Colonic mucosa (tissue), 4 donors: ENCODE measurements around the gene R3HDM2. TPM values are rescaled to one million over a fixed set of nuclear protein-coding genes. Genes with fewer than 3 reads are reported as not detected.

ENCODE experiments used
- DNase-seq: peaks from one replicate; pipeline ENCODE4 v3.0.0-alpha.2; 2020
- H3K27ac ChIP-seq: fragments of 200-600 bp; one replicate; pipeline ENCODE4 v1.8.0; 2021
- H3K27me3 ChIP-seq: fragments of 200-600 bp; one replicate; pipeline ENCODE4 v1.8.0; 2021
- H3K36me3 ChIP-seq: fragments of 200-600 bp; one replicate; pipeline ENCODE4 v1.8.0; 2021
- H3K4me1 ChIP-seq: fragments of 200-600 bp; one replicate; pipeline ENCODE4 v1.8.0; 2021; ENCODE audit warnings: mild to moderate bottlenecking
- H3K4me3 ChIP-seq: fragments of 200-600 bp; one replicate; pipeline ENCODE4 v1.8.0; 2021
- H3K9ac ChIP-seq, 2 donors: one replicate each; pipeline ENCODE4 v1.7.0; 2013; ENCODE audit warnings: control low read depth in 2 of 2, low read depth in 2 of 2, low read length in 2 of 2
- H3K9me3 ChIP-seq: fragments of 200-600 bp; one replicate; pipeline ENCODE4 v1.8.0; 2021
- intact Hi-C: fragments of 100-400 bp; cut with DNase I; formaldehyde crosslinking; loops from one replicate; pipeline ENCODE4 v1.14.1; 2022
- total RNA-seq, 2 donors: library from RNA; stranded (reverse); fragmentation: NEBNext Ultra II Directional in 1 of 2; extraction: Animal tissue kit (Norgen Biotek cat#: 25700) in 1 of 2; gene quantifications; one replicate each; pipeline ENCODE4 v1.2.1, GENCODE V29; 2021
- TF ChIP-seq, protein P1 (sequence below): fragments of 200-600 bp; IDR thresholded peaks from one replicate; pipeline ENCODE4 v1.8.0; 2022; ENCODE audit warnings: antibody characterized with exemption, mild to moderate bottlenecking
- donor health status: healthy.
- donor health status: DM: no; HTN: no; CAD: no.
- donor health status: DM: no; HTN: no; CAD: no.

R3HDM2 gene
- total RNA-seq, 2 donors from 2014 or later: 41.0 to 60.4 TPM

DNA sequence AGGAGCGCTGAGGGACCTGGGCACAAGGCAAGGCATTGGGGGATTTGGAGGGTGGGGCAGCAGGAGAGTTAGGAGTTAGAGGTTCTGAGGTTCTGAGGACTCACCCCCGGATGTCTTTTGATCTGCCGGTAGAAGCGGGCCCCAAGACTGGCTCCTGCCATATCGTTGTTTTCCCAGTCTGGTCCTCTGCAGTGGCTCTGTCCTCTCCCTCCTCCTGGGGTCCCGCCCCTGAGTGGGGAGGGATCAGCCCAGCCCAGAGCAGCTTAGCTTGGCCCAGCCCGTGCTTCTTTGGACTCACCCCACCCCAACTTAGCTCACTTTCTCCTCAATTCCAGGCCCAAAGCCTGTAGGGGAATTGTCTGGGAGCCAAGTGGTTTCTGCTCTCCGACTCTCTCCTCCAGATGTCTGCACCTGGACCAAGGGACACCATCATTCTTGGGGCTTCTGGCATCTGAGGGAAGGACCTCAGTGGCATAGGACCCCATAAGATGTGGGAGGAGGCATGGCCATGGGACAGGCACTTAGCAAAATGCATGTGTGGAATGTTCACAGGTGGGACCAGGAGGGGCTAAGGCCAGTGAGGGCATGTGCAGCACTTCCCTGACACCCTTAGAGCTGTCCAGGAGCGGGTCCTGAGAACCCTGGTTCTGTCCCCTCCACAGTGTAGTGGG lies 193.8 kb downstream of the R3HDM2 start:
- H3K27me3 ChIP-seq: peaks cover 60% of the 10 kb centered on the region
- peaks cover 9% of the 10 kb centered on the region for H3K36me3 ChIP-seq
- intact Hi-C loops: no loop called here
- H3K9me3 ChIP-seq: no peaks in the 10 kb centered on the region
- TF ChIP-seq, protein P1, sequence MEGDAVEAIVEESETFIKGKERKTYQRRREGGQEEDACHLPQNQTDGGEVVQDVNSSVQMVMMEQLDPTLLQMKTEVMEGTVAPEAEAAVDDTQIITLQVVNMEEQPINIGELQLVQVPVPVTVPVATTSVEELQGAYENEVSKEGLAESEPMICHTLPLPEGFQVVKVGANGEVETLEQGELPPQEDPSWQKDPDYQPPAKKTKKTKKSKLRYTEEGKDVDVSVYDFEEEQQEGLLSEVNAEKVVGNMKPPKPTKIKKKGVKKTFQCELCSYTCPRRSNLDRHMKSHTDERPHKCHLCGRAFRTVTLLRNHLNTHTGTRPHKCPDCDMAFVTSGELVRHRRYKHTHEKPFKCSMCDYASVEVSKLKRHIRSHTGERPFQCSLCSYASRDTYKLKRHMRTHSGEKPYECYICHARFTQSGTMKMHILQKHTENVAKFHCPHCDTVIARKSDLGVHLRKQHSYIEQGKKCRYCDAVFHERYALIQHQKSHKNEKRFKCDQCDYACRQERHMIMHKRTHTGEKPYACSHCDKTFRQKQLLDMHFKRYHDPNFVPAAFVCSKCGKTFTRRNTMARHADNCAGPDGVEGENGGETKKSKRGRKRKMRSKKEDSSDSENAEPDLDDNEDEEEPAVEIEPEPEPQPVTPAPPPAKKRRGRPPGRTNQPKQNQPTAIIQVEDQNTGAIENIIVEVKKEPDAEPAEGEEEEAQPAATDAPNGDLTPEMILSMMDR: no peak
- no peak for DNase-seq
- peaks cover 26% of the 10 kb centered on the region for H3K4me1 ChIP-seq
- H3K27ac ChIP-seq: no peak overlapping the region
- H3K9ac ChIP-seq: no peak overlapping the region
- no peak overlapping the region for H3K4me3 ChIP-seq

DNA sequence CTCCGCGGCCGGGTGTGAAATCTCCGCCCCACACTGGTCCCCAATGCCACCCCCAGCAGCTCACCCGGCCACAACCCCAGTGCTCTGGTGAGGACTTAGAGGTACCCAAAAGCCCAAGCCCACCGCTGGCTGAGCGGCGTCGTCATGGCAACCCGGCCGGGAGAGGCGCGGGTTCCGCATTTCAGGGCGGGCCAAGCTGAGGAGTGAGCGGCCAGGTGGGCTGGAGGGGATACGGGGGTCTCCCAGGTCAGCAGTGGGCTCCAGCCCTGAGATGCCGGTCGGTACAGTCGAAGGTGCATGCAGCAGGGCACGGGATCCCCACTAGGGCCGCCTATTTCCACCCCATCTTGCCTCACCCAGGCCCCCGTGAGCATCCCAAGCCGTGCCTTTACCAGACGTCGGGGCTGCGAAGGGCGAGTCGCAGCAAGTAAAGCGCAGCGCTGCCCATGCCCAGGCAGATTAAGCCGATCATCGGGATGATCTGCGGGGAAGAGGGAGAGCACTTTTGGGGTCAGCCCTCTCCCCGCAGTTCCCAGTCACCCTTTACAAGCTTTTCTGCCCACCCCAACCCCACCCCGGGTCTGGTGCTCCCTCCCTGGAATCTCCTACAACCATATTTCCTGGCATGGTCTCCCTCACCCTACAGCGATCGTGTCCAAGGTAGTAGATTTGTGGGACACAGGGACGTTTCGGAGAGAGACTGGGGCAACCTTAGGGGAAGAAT lies 194.5 kb downstream of the R3HDM2 start:
- Histone ChIP-seq H3K27me3 (peaks cover 53% of the 10 kb centered on the region), H3K4me1 (peaks cover 26% of the 10 kb centered on the region), H3K9ac (no peak overlapping the region), H3K36me3 (peaks cover 9% of the 10 kb centered on the region), H3K4me3 (no peak overlapping the region), H3K27ac (no peak overlapping the region), H3K9me3 (no peaks in the 10 kb centered on the region)
- intact Hi-C loops: no loop called here
- TF ChIP-seq, protein P1: no peak
- no peak for DNase-seq

DNA sequence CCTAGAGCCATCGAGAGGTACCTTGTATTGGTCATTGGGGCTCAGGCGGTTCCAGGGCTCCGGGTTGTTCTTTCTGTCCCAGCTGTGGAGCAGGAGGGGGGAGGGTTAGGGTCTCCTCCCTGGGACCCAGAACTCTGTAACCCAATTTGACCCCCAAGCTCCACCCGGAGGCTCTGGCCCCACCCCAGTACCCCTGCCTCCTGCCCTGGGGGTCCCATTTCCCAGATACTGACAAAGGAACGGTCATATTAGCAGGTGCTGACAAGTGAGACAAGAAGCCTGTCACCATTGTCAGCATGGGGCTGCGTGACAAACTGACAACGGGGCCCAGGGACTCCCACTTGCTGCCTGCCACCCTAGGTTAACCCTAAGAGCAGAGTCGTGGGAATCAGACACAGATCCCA lies 195.1 kb downstream of the R3HDM2 start:
- TF ChIP-seq, protein P1: no peak
- no peak overlapping the region for H3K4me3 ChIP-seq
- peaks cover 9% of the 10 kb centered on the region for H3K36me3 ChIP-seq
- H3K9me3 ChIP-seq: no peaks in the 10 kb centered on the region
- intact Hi-C loops: no loop called here
- no peak overlapping the region for H3K9ac ChIP-seq
- no peak for DNase-seq
- H3K4me1 ChIP-seq: peaks cover 22% of the 10 kb centered on the region
- H3K27me3 ChIP-seq: peaks cover 46% of the 10 kb centered on the region
- no peak overlapping the region for H3K27ac ChIP-seq

DNA sequence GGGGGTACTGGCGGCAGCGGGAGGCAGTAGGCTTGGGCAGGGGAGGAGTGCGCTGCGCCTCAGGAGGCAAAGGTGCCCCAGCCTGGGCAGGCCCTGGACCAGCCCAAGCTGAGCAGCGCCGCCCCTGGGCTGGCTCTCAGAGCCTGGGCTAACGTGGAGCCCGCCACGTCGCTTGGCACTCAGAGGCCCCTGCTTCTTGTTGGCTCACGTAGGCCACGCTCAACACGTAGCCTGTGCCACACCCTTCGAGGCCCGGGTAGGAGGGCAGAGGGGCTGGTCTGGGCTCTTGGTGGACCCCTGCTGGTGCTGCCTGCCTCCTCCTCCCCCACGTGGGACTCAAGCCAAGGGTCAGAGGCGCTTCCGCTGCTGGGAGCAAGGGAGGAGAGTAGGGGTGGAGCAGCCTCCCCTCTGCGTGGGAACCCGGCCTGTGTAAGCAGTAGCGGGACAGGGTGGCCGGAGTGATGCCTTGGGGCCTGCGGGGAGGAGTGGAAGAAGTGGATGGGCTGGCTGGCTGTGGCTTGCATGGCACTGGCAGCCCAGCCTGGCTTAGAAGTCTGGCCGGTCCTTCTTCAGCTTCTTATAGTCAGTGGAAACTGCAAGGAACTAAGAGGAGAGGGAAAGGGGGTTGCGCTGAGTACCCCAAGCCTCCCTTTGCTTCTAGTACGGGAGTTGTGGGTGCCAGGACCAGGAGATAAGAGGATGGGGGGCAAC lies 195.7 kb downstream of the R3HDM2 start:
- intact Hi-C loops: no loop called here
- peaks cover 21% of the 10 kb centered on the region for H3K4me1 ChIP-seq
- H3K4me3 ChIP-seq: no peak overlapping the region
- H3K9ac ChIP-seq: no peak overlapping the region
- no peaks in the 10 kb centered on the region for H3K9me3 ChIP-seq
- H3K36me3 ChIP-seq: peaks cover 9% of the 10 kb centered on the region
- H3K27ac ChIP-seq: no peak overlapping the region
- peaks cover 41% of the 10 kb centered on the region for H3K27me3 ChIP-seq
- TF ChIP-seq, protein P1: no peak
- no peak for DNase-seq

- H3K4me1 ChIP-seq: peaks cover 16% of the 10 kb centered on the region
- DNase-seq: no peak
- intact Hi-C loops: no loop called here
These were observed 196.2 kb downstream of the R3HDM2 start for GRCh38 chr12:57234571-57235016.

More at GRCh38 chr12:57234571-57235016, 196.2 kb downstream of the R3HDM2 start:
- peaks cover 9% of the 10 kb centered on the region for H3K36me3 ChIP-seq
- H3K27ac ChIP-seq: no peak overlapping the region
- peaks cover 35% of the 10 kb centered on the region for H3K27me3 ChIP-seq
- no peak overlapping the region for H3K4me3 ChIP-seq
- no peak overlapping the region for H3K9ac ChIP-seq
- no peaks in the 10 kb centered on the region for H3K9me3 ChIP-seq
- TF ChIP-seq, protein P1: no peak
